Measurements from ENCODE around the gene TMEM128. TPM values are rescaled to one million over a fixed set of nuclear protein-coding genes. Genes with fewer than 3 reads are reported as not detected.
"Not testable (repeated sequence)": the region's sequence is repeated elsewhere in the genome, so short reads cannot be mapped to it uniquely, and the experiment has no call there.

The TMEM128 gene
- total RNA-seq, 2 donors from 2014 or later, result 15.6 to 19.1 TPM

GRCh38 chr4:4206204-4206603 is 41.8 kb downstream of the TMEM128 start:
- no peak for DNase-seq (ENCODE audit: low spot score)
- intact Hi-C loops (cut with DNase I), result no loop called here

GRCh38 chr4:4204401-4204745 is 43.6 kb downstream of the TMEM128 start:
- intact Hi-C loops (cut with DNase I), result no loop called here
- no peak for DNase-seq (ENCODE audit: low spot score)

DNA sequence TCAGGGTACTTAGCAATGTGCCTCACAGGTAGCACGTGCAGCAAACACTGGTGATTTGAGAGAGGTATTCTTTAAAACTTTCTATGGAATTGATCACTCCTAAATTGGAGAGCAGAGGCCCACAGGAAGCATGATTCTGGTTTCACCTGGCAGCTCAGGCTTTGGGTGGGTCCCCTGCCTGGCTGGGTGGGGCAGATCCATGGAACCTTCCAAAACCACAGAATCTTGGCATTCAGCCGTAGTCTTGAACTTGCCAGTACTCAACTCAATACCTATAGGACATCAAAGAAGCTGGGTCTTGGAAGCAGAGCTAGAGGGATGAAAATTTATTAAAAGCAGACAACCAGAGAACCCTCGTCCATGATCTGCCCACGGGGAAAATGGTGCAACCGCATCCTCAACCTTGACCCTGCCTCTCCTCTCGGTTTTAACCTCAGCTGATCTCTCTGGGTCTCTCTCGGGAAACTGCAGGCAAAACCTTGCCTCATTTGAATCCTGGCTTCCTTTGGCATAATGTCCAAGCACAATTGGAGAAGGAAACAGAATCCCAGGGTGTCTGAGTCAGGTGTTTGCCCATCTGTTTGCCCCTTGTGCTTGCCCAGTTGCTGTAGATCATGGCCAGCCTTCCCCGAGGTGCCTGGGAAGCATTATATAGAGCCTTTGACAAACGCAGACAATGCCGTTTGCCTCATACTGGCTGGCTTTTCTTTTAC is 44.2 kb downstream of the TMEM128 start:
- DNase-seq (ENCODE audit: low spot score), result no peak
- intact Hi-C loops (cut with DNase I), result no loop called here

DNA sequence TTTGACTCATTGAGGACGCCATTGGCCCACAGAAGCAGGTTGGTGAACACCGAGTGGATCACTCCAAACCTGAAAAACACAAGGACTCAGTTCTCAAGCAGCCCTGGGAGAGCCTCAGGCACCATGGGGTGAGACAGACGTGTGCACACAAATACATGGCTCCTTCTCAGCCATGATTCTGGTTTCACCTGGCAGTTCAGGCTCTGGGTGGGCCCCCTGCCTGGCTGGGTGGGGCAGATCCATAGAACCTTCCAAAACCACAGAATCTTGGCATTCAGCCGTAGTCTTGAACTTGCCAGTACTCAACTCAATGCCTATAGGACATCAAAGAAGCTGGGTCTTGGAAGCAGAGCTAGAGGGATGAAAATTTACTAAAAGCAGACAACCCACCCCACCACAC is 45.5 kb downstream of the TMEM128 start:
- no peak for DNase-seq (ENCODE audit: low spot score)
- intact Hi-C loops (cut with DNase I), result no loop called here

DNA sequence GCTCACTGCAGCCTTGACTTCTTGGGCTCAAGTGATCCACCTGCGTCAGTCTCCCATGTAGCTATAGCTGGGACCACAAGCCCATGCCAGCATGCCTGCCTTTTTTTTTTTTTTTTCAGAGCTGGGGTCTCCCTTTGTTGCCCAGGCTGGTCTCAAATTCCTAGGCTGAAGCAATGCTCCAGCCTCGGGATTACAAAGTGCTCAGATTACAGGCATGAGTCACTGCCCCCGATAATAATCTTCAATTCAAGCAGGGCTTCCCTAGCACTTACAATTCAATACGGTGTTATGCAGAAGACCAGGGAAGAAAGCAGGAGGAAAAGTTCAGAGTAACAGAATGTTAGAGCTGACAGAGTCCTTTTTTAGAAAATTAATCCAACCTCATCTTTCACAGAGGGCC is 47.4 kb downstream of the TMEM128 start:
- no peak for DNase-seq (ENCODE audit: low spot score)
- intact Hi-C loops (cut with DNase I), result no loop called here

DNA sequence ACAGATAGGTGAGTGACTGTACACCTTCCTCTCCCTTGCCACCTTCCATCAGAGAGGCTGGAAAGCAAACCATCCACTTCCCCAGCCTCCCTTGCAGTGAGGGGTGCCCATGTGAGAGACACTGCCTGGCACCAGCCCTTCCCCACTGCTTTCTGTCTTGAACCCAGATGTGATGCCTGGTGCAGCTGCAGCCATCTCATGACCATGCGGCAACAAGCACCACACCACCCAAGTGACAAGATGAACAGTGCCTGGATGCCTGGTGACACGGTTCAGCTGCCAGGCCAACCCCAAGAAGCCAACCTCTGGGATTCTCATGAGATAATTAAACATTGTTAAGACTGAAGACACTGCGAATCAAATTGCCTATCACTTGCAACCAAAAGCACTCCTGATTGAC is 52.7 kb downstream of the TMEM128 start:
- DNase-seq (ENCODE audit: low spot score), result no peak
- intact Hi-C loops (cut with DNase I), result no loop called here

DNA sequence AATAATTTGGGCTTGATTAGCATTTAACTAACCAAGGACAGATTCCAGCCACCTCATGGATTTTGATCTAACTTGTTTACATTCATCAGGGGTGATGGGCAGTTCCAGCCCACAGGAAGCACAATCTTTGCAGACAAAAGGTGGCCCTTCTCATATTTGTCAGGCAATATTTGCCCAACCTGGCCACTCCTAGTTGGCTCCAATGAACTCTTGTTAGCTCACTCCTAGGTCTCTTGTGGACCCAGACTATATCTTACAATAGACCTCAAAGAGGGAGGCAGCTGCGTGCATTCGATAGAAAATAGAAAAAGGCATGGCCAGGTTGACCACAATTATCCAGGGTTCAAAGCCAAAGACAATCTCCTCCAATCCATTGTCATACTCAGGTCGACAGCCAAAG is 59.5 kb downstream of the TMEM128 start:
- DNase-seq (ENCODE audit: low spot score); intact Hi-C loops (cut with DNase I): not testable (repeated sequence)

Other genes starting within 250 kb of the TMEM128 start
- gene OTOP1, start 21.3 kb downstream of the TMEM128 start, total RNA-seq, result not detected
- 10 to 100 TPM in 1 of 2 donors, 1 to 10 TPM in 1; 8.4 to 14.1 TPM for gene LYAR, start 41.9 kb upstream of the TMEM128 start, total RNA-seq
- gene ZBTB49, start 42.0 kb upstream of the TMEM128 start, total RNA-seq, result 1 to 10 TPM; 4.8 to 8.7 TPM
- gene NSG1, start 138.9 kb upstream of the TMEM128 start, total RNA-seq, result under 1 TPM; 0.42 to 0.57 TPM